Measurements from ENCODE around the gene BACH2.

Gene BACH2

DNA sequence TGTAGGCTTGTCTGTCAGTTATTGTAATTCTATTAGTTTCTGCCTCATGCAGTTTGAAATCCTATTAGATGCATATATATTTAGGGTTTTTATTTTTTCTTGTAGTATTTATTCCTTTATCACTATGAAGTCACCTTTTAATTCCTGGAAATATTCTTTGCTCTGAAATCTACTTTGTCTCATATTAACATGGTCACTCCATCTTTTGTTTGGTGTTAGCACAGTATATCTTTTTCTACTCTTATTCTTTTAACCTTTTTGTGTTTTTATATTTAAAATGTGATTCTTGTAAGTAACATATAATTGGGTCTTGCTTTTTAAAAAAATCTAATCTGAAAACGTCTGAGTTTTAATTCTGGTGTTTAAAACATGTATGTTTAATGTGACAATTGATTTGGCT lies 280.8 kb downstream of the BACH2 start:
- no peak for DNase-seq

- no peak for DNase-seq
These were observed 287.6 kb downstream of the BACH2 start for GRCh38 chr6:90008908-90009501.

DNA sequence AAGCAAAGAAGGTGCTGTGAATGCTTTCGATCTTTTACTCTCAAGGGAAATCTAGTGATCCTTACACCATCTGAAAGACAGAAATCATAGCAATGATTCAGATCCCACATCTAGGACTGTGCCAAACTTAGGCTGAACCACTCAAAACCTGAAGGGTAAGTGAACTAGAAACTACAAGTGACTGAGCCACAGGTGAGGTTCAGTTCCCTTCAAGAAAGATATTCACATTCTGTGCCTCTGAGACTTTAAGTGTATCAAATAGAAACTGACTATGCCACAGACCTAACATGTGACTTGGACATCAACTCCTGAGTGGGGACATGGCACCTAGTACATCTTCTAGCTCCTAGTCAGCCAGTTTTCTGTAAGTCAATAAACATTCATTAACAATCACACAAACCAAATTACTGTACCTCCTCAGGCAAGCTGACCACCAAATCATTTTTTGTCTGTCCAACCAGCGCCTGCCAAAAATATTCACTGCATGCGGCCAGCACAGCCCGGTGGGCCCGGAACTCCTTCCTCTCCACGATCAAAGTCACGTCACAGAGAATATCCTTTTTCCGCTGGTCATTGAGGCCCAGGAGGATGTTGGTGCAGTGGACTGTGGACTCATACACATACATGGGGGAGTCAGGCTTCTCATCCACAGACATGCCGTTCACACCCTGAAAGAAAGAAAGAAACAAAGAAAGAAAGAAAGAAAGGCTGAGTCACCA lies 288.3 kb downstream of the BACH2 start:
- DNase-seq, result no peak

- no peak for DNase-seq
These were observed 291.4 kb downstream of the BACH2 start for GRCh38 chr6:90005048-90005827.

- DNase-seq, result no peak
These were observed 292.1 kb downstream of the BACH2 start for GRCh38 chr6:90004511-90004910.

DNA sequence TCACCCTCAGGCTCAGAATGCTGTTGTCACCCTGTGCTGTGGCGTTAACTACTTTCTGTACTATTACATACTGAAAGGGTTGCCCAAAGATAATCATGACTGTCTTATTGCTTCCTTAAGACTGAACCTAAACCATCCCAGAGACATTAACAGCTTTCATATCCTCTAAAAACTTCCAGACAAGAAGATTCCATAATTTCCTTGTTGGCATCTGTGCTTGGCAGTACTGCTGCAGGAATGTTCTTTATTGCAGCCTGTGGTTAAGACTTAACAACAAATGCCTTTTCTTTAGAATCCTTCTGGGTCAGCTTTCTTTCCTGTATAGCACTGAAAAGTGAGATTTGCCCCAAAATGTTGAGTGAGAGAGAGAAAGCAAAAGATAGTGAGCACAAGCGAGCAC lies 292.7 kb downstream of the BACH2 start:
- DNase-seq, result no peak

DNA sequence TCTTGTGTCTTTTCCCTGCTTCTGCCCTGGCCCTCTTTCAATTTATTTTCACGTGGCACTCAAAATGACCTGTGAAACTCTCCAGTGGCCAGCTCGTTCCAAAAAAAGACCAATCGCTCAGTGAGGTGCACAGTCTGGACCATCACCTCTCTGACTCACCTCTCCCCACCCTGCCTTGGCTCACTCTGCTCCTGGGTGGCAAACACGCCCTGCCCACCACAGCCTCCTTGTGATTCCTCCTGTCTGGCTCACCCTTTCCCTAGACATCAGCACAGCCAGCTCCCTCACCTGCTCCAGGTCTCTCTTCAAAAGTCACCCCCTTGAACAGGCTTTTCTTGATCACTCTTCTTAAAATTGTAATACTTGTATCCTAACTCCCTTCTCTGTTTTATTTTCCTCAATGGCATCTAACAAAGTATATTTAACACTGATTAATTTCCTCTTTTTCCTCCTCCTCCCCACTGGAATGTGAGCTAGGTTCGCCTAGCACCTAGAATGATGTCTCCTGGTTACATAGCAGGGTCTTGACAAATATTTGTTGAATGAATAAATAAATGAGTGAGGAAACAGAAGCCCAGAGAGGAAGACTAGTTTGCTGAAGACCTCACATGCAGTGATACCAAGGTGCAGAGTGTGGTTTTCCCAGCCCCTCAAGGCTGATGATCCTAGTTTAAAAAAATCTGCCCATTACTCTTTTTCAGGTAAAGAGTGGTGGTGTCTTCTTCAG lies 293.4 kb downstream of the BACH2 start:
- DNase-seq, result no peak

DNA sequence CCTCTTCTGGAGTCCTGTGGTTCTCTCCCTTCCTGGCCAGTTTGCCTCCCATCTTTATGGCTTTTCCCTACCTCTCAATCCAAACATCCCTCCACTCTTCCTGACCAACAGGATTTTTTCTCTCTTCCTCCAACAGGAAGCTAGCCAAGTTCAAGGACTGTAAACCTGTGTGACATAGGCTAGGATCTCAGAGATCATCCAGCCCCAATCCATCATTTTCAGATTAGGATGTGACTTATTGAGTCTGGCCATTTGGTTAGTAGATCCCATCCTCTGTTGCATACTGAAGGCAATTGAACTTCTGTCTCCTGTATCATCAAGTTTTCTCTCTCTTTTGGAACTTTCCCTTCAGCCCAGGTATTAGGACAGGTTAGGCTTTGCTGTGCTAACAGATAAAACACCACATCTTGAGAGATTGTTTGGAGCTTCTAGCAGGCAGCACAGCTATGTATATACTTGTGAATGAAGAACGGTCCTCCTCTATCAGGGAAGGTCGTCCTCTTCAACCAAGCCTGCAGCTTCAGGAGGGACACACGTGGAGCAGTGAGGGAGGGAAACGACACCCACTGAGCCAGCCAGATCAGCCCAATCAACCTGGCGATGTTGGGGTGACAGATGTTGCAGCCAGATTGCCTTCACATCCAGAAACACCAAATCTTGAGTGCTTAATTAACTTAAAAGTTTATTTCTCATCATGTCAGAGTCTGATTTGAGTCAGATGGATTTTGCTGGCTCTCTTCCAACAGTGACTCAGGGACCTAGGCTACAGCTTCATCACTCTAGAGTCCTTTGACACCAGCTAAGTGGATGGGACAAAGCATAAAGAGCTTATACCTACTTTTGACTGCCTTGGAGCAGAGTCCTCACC lies 295.5 kb downstream of the BACH2 start:
- DNase-seq, result peak; percentile 32 to 56

DNA sequence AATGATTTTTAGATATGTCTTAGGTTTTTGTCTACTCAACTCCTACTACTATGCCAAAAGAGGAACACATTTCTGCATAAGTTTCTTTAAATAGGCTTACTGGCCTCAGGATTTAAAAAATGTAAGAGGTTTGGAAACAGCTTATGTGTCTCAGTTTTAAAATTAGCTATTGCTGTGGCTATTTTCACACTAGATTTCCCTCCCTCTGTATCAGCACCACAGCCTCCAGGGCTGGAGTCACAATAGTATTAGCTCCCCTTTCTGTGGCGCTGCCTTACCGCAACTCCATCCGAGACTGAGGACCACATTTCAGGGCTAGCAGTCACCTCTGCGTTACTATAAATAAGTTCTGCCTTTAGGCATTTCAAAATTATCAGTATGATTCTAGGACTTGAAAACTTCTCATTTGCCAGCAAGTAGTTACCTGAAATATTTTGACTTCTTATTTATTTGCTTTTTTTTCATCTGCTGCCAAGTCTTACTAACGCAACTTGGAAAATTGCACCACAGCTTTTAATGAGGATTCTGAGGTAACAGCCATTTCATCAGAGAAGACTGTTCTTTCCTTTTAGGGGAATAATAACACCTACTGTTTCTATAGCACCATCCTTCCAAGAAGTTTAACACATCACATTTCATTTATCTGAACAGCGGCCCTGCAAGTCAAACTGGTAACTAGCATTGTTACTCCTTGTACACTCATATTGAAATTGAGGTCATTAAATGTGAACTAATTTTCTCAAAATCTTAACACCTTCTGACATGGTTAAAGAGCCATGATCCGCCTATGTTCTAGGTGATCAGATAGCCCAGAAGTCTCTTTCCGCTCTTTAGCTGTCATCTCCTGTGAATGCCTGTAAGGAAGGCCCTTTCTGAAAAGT lies 296.5 kb downstream of the BACH2 start:
- no peak for DNase-seq

DNA sequence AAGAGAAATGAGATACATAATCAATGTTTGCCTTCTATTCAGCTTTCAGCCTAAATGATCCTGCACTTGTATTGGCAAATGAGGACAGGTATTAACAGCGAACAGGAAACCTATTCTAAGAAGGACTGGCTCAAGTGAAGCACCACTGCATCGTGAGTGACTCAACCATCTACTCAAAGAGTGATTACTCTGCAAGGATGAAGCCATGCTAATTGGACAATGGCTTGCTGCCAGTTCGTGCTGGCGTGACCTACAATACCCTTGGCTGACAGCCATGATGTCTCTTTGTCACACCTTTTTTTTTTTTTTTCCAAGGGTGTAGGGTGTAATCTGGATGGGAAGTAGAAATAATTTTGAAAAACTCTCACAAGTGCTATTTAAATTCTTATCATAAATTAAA lies 297.5 kb downstream of the BACH2 start:
- peak in 1 of 2 donors; percentile 28 for DNase-seq

DNA sequence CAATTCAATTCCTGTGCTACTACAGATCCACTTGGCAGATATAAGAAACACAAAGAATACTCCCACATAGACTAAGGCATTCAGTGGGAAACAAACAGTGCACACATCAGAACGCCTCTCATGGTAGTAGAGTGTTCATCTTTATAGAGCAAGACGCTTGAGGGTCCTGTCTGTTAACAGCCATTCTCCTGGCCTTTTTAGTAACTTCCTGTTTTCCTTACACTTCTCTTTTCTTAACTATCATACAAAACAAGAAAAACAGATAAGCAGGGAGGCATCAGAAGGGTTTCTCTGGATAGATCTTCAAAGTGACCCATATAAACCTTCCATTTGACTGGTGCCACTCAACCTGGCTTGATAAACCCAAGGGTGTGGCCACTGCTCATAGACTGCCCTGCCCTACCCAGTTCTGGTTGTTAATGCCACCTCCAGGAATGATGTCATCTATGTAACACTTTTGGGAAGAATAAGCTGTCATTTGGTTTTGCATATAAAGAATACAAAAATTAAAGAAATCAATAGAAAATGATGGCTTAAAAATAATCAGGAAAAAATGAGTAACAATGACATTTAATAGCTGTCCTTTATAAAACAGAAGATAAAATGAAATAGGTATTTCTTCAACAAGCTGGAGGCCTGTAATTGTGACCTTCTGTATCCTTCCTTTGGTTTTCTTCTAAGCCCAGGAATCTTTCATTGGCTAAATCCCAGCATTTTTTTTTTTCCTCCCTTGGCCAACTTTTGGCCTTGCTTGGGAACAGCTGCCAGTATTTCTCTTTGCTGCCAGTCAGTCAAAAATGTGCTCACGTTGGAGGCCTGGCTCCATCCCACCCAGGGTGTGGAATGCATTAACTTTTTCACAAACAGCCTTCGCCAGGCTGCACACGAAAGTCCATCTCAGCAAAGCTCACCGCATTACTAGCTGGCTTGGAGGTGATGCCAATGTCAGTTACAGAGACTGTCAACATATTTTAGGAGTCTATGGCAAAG lies 298.9 kb downstream of the BACH2 start:
- DNase-seq, result no peak

GRCh38 chr6:89993411-89993810 lies 303.2 kb downstream of the BACH2 start:
- DNase-seq, result no peak

DNA sequence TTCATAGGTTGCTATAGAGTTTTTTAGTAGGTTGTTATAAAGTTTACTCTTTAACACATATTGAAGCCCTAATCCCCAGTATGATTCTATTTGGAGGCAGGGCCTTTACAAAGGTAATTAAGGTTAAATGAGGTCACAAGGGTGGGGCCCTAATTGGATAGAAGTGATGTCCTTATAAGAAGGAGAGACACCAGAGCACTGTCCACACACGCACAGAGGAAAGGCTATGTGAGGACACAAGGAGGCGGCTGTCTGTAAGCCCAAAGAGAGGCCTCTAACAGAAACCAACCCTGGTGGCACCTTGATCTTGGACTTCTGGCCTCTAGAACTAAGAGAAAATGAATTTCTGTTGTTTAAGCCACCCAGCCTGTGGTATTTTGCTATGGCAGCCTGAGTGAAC lies 303.8 kb downstream of the BACH2 start:
- DNase-seq, result no peak

- DNase-seq, result no peak
These were observed 306.9 kb downstream of the BACH2 start for GRCh38 chr6:89989742-89990141.

- no peak for DNase-seq
These were observed 308.8 kb downstream of the BACH2 start for GRCh38 chr6:89987830-89988229.

DNA sequence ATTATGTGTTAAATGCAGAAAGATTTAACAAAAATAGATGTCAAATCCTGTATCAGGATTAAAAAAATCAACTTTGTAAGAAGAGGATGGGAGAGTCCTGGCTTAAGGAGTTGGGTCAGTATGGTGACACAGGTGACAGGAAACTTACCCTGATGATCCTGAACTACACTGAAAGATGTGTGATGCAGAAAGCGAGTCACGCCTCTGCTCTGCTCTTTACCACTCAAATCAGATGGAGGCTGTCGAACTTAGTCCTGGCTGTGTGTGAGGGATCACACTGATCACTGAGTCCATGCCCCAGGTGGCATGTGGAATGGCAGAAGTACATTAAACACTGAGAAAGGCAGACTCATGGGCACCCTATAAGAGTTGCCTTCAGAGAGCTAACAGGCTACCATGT lies 309.5 kb downstream of the BACH2 start:
- DNase-seq, result no peak

DNA sequence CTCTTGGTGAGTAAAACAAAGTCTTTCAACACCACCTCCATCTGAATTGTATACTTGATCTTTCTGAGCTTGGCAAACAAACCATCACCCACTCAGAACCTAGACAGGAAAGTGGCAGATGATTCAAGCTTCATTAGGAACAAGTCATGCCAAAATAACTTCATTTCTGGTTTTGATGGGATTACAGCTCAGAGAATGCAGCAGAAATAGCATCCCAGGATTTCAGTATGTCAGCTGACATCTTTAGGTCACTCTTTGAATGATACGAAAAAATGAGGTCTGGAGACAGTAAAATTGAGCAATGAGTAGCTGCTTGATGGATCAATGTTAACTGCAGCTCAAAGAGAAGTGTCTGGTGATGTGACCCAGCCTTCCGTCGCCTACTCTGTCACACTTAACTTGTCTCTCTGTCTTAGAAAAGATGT lies 310.0 kb downstream of the BACH2 start:
- DNase-seq, result no peak

GRCh38 chr6:89985751-89986493 lies 310.7 kb downstream of the BACH2 start:
- no peak for DNase-seq
